ENCODE measurements around the gene BDKRB1. TPM values are rescaled to one million over a fixed set of nuclear protein-coding genes. Genes with fewer than 3 reads are reported as not detected.

Gene BDKRB1
- total RNA-seq, 1 experiment from 2014 or later, result 0.11 TPM

GRCh38 chr14:96261053-96261452 lies 5.0 kb downstream of the BDKRB1 start (continued):
- TF ChIP-seq RORB (CRISPR knock-in tag; IDR thresholded peaks at IDR 0.05), result no peak

GRCh38 chr14:96261772-96262655 lies 6.0 kb downstream of the BDKRB1 start:
- CTCF ChIA-PET, result interaction anchor here (0.6 to 6.5 kb wide), 5 partner anchors 30 to 500 kb away, joined by 3 to 53 read pairs (median 4); no protein-coding TSS in a partner anchor
- TF ChIP-seq E2F1 (CRISPR knock-in tag; IDR thresholded peaks at IDR 0.05) (no peak), ZNF138 (CRISPR knock-in tag; conservative IDR thresholded peaks at IDR 0.05) (no peak), ZNF232 (CRISPR knock-in tag; IDR thresholded peaks at IDR 0.05) (no peak), ZNF281 (CRISPR knock-in tag; IDR thresholded peaks at IDR 0.05) (no peak), ZMAT4 (CRISPR knock-in tag; IDR thresholded peaks at IDR 0.05) (no peak), TP53 (CRISPR knock-in tag; IDR thresholded peaks at IDR 0.05) (no peak), ZNF263 (CRISPR knock-in tag; IDR thresholded peaks at IDR 0.05; ENCODE audit: low read depth) (no peak), ELF4 (CRISPR knock-in tag; IDR thresholded peaks at IDR 0.05; ENCODE audit: low read depth) (no peak), ZNF317 (CRISPR knock-in tag; IDR thresholded peaks at IDR 0.05; ENCODE audit: borderline replicate concordance, low read depth) (no peak), SOX15 (CRISPR knock-in tag; IDR thresholded peaks at IDR 0.05) (no peak), NR2C2 (CRISPR knock-in tag; IDR thresholded peaks at IDR 0.05) (no peak), MLX (CRISPR knock-in tag; IDR thresholded peaks at IDR 0.05) (no peak)
- TF ChIP-seq, protein P1, sequence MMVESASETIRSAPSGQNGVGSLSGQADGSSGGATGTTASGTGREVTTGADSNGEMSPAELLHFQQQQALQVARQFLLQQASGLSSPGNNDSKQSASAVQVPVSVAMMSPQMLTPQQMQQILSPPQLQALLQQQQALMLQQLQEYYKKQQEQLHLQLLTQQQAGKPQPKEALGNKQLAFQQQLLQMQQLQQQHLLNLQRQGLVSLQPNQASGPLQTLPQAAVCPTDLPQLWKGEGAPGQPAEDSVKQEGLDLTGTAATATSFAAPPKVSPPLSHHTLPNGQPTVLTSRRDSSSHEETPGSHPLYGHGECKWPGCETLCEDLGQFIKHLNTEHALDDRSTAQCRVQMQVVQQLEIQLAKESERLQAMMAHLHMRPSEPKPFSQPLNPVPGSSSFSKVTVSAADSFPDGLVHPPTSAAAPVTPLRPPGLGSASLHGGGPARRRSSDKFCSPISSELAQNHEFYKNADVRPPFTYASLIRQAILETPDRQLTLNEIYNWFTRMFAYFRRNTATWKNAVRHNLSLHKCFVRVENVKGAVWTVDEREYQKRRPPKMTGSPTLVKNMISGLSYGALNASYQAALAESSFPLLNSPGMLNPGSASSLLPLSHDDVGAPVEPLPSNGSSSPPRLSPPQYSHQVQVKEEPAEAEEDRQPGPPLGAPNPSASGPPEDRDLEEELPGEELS (CRISPR knock-in tag; IDR thresholded peaks at IDR 0.05), result no peak
- TF ChIP-seq, protein P2, sequence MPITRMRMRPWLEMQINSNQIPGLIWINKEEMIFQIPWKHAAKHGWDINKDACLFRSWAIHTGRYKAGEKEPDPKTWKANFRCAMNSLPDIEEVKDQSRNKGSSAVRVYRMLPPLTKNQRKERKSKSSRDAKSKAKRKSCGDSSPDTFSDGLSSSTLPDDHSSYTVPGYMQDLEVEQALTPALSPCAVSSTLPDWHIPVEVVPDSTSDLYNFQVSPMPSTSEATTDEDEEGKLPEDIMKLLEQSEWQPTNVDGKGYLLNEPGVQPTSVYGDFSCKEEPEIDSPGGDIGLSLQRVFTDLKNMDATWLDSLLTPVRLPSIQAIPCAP (CRISPR knock-in tag; IDR thresholded peaks at IDR 0.05), result no peak
- TF ChIP-seq, protein P3, sequence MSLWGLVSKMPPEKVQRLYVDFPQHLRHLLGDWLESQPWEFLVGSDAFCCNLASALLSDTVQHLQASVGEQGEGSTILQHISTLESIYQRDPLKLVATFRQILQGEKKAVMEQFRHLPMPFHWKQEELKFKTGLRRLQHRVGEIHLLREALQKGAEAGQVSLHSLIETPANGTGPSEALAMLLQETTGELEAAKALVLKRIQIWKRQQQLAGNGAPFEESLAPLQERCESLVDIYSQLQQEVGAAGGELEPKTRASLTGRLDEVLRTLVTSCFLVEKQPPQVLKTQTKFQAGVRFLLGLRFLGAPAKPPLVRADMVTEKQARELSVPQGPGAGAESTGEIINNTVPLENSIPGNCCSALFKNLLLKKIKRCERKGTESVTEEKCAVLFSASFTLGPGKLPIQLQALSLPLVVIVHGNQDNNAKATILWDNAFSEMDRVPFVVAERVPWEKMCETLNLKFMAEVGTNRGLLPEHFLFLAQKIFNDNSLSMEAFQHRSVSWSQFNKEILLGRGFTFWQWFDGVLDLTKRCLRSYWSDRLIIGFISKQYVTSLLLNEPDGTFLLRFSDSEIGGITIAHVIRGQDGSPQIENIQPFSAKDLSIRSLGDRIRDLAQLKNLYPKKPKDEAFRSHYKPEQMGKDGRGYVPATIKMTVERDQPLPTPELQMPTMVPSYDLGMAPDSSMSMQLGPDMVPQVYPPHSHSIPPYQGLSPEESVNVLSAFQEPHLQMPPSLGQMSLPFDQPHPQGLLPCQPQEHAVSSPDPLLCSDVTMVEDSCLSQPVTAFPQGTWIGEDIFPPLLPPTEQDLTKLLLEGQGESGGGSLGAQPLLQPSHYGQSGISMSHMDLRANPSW (CRISPR knock-in tag; conservative IDR thresholded peaks at IDR 0.05; ENCODE audit: low read depth), result no peak
- TF ChIP-seq, protein P4, sequence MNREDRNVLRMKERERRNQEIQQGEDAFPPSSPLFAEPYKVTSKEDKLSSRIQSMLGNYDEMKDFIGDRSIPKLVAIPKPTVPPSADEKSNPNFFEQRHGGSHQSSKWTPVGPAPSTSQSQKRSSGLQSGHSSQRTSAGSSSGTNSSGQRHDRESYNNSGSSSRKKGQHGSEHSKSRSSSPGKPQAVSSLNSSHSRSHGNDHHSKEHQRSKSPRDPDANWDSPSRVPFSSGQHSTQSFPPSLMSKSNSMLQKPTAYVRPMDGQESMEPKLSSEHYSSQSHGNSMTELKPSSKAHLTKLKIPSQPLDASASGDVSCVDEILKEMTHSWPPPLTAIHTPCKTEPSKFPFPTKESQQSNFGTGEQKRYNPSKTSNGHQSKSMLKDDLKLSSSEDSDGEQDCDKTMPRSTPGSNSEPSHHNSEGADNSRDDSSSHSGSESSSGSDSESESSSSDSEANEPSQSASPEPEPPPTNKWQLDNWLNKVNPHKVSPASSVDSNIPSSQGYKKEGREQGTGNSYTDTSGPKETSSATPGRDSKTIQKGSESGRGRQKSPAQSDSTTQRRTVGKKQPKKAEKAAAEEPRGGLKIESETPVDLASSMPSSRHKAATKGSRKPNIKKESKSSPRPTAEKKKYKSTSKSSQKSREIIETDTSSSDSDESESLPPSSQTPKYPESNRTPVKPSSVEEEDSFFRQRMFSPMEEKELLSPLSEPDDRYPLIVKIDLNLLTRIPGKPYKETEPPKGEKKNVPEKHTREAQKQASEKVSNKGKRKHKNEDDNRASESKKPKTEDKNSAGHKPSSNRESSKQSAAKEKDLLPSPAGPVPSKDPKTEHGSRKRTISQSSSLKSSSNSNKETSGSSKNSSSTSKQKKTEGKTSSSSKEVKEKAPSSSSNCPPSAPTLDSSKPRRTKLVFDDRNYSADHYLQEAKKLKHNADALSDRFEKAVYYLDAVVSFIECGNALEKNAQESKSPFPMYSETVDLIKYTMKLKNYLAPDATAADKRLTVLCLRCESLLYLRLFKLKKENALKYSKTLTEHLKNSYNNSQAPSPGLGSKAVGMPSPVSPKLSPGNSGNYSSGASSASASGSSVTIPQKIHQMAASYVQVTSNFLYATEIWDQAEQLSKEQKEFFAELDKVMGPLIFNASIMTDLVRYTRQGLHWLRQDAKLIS (CRISPR knock-in tag; IDR thresholded peaks at IDR 0.05; ENCODE audit: borderline replicate concordance), result no peak
- TF ChIP-seq, protein P5, sequence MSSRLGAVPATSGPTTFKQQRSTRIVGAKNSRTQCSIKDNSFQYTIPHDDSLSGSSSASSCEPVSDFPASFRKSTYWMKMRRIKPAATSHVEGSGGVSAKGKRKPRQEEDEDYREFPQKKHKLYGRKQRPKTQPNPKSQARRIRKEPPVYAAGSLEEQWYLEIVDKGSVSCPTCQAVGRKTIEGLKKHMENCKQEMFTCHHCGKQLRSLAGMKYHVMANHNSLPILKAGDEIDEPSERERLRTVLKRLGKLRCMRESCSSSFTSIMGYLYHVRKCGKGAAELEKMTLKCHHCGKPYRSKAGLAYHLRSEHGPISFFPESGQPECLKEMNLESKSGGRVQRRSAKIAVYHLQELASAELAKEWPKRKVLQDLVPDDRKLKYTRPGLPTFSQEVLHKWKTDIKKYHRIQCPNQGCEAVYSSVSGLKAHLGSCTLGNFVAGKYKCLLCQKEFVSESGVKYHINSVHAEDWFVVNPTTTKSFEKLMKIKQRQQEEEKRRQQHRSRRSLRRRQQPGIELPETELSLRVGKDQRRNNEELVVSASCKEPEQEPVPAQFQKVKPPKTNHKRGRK (CRISPR knock-in tag; IDR thresholded peaks at IDR 0.05; ENCODE audit: borderline replicate concordance), result no peak

More at GRCh38 chr14:96261772-96262655, 6.0 kb downstream of the BDKRB1 start:
- H3K27ac Mint-ChIP-seq, result no peak overlapping the region
- ATAC-seq, result no peak
- no peaks in the 10 kb centered on the region for H3K36me3 Mint-ChIP-seq
- DNase-seq (ENCODE audit: low spot score), result no peak
- H3K4me1 Mint-ChIP-seq, result no peaks in the 10 kb centered on the region
- peaks cover 5% of the 10 kb centered on the region for H3K9me3 Mint-ChIP-seq
- POLR2A ChIA-PET, result no interaction called here
- no peak overlapping the region for H3K4me3 Mint-ChIP-seq
- no peaks in the 10 kb centered on the region for H3K27me3 Mint-ChIP-seq (ENCODE audit: low read depth)

All from WTC11 (cell line).